GM19395 (cell line): ENCODE results near the gene HLCS.

ENCODE experiments used
- ATAC-seq: cut with Tn5 transposase; IDR thresholded peaks from one replicate; pipeline ENCODE4 v1.9.1; 2021; ENCODE audit warnings: mild to moderate bottlenecking, moderate library complexity; ENCODE audit not compliant: unreplicated experiment

HLCS gene

GRCh38 chr21:36730291-36731281, 235.9 kb downstream of the HLCS start:
- no peak for ATAC-seq

- no peak for ATAC-seq
Measured at GRCh38 chr21:36729310-36729970, 237.0 kb downstream of the HLCS start.

DNA sequence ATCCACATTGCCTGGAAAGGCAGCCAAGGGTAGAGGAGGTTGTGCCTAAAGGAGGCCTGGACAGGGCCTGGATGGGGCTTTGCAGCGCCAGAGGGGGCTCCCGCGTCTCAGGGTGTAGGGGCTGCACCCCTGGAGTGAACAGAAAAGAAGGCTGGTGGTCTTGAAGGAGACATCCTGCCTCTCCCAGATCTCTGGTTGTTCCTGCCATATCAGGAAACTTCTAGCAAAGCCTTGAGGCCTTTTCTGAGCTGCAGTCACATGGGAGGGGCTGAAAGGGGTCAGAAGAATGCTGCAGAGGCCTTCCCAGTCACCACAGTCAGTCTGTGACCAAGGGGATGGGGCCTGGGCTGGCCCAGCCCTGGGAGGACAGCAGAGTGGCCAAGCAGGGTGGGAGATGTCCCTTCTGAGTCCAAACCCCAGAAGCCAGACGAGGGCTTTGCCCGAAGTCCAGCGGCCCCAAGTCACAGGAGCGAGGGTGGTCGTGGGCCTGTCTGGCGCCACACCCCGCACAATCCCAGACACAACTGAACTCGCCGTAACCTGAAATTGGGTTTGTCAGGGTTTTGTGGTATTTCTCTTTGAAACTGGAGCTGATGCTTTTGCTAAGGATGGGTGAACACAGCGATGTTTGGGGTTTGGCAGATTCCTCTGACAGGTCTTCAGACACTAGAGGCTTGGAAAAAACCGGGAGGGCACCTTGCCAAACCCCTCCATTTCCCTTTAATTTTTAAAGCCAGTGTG, 237.9 kb downstream of the HLCS start:
- ATAC-seq: no peak

- no peak for ATAC-seq
Measured at GRCh38 chr21:36727866-36728265, 238.6 kb downstream of the HLCS start.

DNA sequence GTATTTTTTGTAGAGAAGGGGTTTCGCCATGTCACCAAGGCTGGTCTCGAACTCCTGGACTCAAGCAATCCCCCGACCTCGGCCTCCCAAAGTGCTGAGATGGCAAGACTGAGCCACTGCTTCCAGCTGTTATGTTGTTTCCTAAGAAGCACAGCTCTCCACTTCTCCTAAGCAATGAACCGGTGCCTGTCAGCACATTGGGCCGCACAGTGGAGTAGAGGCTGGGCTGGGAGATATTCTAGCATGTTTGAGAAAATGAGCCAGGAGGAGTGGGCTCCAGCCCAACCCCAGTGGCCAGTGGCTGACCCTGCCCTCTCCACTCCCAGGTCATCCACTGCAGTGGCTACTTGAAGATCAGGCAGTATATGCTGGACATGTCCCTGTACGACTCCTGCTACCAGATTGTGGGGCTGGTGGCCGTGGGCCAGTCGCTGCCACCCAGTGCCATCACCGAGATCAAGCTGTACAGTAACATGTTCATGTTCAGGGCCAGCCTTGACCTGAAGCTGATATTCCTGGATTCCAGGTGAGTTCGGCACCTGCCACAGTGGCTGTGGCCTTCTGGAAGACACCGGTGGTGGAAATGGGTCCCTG, 240.6 kb downstream of the HLCS start:
- ATAC-seq: no peak

DNA sequence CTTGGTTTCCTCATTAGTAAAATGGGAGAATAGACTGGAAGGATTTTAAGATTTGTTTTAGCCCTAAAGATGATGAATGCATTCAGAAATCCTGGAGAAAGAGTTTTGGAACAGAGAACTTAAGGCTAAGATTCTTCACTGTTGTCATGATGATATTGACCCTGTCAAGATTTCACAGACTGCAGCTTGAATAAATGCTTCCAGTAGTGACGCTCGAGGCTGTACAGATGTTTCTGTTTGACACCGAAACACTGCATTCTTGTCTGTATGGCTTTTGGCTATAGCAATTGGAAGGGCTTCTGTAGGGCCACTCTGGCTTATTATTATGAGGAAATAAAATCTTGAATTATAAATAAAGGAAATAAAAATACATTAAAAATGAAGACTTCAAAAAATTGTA, 241.8 kb downstream of the HLCS start:
- no peak for ATAC-seq

DNA sequence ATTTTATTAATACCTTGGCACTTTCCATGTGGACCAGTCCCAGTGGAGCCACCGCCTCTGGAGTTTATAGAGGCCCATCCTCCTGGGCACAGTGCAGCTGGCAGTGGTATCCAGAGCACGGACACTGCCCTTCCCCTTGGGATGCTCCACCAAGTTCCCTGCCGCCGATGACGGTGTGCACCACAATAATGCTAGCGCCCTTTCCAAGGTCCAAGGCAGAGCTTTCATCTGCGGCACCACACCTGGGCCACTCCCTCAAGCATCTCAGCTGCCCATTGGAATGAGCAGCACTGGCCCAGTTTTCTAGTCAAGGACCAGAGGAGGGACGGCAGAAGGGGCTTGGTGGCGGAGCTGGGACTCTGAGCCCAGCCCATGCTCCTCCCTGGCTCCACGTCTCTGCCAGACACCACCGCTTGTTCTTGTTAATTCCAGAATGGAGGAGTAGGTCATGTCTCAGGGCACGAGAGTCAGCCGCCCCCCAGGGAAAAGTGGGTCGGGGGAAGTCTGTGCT, 243.0 kb downstream of the HLCS start:
- ATAC-seq: no peak

DNA sequence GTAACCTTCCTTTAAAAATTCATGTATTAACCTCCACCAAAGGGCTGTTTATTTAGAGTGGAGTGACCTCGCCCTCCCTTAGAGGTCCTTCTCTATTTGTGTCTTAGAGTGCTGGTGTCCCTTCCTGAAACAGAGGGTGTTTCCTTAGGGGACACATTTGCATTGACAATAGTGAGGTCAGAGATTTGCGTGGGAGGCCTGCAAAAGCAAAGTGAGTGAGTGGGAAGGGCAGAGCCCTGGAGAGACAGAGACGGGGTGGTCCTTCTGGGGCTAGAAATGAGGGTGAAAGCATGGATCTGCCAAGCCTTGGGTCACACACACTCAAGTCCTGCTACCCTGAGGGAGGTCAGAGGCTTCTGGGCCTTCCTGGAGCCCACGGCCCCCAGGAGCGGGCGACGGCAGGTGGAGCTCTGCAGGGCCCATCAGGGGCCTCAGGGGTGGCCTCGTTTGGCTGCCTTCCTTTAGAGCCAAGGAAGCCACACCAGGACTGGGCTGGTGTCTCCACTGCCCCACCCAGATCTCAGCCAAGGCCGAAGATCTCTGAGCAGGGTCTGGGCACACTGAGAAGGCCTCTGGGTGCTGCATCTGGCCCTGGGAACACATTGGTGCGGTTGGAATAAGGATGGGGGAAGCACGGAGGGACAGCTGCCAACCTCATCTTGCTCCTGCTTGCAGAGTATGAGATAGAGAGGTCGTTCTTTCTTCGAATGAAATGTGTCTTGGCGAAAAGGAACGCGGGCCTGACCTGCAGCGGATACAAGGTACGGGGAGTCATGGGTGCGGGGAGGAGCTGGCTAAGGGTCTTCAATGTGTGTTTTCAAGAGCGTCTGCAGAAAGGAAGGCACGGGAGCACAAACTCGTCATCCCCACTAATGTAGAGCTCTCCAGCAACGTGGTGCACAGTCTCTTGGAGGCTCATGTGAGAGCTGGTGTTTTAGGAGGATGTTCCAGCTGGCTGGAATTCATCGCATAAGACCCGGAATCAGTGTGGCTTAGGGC, 243.8 kb downstream of the HLCS start:
- ATAC-seq: no peak

GRCh38 chr21:36721817-36722216, 244.7 kb downstream of the HLCS start:
- ATAC-seq: no peak

DNA sequence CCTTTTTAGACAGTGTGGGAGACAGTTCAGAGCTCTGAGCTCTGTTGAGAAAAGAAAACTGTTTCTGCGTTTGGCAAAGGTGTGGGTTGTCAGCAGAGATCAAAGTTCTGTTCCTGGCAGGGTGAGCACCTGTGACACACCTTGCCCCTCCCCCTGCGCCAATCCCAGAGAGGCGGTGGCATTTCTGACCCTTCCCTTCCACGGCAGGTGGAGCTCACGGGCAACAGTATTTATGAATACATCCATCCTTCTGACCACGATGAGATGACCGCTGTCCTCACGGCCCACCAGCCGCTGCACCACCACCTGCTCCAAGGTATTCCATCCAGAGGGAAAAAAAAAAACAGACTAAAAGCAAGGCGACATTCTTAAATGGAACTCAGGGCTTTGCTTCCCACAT, 246.9 kb downstream of the HLCS start:
- ATAC-seq: no peak

GRCh38 chr21:36718951-36719501, 247.4 kb downstream of the HLCS start:
- ATAC-seq: no peak

DNA sequence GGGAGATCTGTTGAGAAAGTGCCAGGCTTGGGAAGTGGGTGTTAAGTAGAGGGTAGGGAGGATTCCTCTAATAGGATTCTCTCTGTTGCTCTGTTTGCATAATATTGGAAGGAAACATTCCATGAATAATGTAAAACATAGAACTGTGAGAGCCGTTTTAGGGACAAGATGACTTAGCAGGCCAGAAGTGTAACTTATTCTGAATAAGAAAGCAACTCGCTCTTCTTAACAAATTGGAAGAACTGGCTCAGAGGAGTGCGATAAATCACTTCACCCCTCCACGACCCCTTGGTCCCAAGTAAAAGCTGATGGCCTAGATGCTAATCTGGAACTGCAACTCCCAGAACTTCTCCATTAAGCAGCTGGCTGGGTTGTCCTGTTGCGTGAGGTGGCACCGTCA, 248.5 kb downstream of the HLCS start:
- no peak for ATAC-seq

DNA sequence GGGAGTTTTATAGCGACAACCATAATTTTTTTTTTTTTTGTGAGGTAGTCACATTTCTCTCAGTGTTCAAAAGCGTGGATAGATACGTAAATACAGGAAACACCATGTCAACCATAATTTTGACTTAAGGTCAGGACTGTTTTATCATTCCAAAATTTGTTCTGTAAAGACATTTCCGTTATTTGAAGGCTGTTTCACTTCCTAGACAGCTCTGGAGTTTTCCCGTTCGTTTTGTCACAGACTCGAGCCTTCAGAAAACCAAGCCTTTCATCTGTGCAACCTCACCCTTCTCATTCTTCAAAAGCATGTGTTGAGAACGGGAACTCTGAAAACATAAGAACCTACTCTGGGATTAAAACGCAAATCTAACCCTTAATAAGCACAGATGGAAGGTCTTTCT, 249.6 kb downstream of the HLCS start:
- ATAC-seq: no peak

- no peak for ATAC-seq
Measured at GRCh38 chr21:36716387-36716786, 250.1 kb downstream of the HLCS start.

DNA sequence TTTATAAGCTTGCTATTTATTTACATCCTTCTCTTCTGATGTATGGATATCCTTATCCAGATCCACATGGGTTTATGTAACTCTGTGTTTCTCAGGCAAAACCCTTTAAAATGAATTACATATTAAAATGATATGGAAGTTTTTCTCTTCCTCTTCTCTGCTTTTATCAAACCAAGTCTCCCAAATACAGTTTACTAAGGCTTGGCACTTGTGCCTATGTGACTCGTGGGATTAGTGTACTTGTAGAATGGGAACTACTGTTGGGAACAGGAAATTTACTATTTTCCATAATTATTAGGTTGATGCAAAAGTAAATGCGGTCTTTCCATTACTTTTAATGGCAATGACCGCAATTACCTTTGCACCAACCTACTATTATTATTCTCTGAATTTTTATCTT, 252.7 kb downstream of the HLCS start:
- no peak for ATAC-seq

DNA sequence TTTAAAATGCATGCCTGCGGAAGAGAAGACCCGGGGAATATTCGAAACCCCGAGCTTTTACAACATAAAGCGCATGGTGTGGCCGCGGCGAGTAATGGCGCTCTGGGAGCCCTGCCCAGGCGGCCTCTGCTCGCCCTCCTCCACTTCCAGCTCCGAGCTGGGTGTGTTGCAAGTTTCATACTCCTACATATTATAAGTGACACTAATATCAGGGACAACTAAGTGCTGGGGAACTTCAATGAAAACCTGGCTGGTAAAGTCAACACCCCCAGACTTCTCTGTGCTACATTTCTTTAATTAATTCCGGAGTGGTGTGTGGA, 255.8 kb downstream of the HLCS start:
- ATAC-seq: no peak

DNA sequence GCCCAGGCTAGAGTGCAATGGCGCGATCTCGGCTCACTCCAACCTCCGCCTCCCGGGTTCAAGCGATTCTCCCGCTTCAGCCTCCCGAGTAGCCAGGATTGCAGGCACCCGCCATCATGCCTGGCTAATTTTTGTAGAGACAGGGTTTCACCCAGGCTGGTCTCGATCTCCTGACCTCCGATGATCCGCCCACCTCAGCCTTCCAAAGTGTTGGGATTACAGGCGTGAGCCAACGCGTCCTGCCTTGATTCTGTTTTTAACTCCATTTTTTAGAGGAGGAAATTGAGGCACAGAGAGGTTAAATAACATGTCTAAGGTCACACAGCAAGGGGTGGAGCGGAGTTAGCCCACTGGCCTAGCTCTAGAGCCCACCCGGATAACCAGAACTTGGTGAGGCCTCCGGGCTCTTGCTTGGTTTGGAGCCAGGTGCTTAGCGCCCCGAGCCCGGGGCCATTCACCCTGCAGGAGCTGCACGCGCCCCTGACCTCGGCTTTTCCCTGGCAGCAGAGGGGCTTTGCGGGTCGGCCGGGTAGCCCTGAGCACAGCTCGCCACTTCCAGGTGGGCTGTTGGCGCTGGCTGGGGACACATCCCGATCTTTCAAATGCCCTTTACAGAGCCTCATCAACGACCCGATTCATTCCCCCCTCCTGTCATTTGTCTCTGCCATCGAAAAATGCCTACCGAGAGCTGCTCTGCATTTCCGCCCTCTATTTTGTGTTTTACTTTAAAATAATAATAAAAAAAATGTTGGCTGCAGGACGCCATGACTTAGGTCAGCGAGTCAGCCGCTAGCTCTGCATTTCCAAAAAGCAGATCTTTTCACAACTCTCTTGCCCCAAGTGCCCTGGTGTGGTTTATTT, 256.4 kb downstream of the HLCS start:
- no peak for ATAC-seq

- ATAC-seq: no peak
Measured at GRCh38 chr21:36709030-36709867, 257.2 kb downstream of the HLCS start.
